ENCODE measurements around the gene ROBO1.

DNA sequence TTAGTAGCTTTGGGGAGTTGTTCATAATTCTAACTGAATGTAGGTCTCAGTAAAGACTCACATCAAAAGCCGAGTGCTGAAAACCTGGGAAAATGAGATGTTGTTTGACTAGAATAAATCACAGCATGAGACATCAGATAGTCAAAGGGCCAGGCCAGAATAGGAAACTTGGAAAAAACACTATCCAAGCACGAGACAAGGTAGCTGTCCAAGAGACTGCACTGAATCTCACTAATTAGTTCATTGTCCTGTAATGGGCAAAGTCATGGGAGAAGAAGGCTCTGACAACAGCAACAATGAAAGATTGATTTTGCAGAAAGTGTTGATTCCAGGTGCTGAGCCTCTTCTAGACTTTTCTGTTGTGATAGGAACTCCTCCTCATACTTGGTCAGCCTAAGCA lies 314.2 kb downstream of the ROBO1 start:
- no peak for TF ChIP-seq EZH2 (IDR thresholded peaks at IDR 0.05; ENCODE audit: insufficient read depth, poor library complexity, severe bottlenecking)
- TF ChIP-seq EZH2phosphoT487 (IDR thresholded peaks at IDR 0.05; ENCODE audit: insufficient read depth, low read depth) = no peak
